ENCODE results near the gene ANK3. TPM values are rescaled to one million over a fixed set of nuclear protein-coding genes. Genes with fewer than 3 reads are reported as not detected.

ANK3 gene
- total RNA-seq, 1 experiment from 2014 or later = 6.7 TPM

DNA sequence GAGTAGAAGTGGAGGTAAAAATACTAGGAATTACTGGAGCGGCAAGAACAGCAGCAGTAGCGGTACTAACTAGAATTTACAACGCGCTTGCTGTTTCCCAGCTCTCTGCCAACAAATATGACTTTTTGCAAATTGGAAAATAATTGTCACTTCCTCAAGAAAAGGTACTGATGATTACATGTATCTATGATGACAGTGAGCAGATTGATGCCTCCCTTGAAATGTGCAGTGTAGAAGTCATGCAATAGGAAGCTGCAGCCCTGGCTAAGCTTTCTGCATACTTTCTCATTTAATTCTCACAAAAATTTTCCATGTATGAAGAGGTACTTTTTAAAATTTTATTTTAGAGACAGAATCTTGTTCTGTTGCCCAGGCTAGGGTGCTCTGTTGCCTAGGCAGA lies 49.9 kb downstream of the ANK3 start:
- ChIA-PET CTCF (interaction anchor here (0.6 to 1.4 kb wide), 5 partner anchors 75 to 395 kb away, joined by 3 to 5 read pairs (median 3); no protein-coding TSS in a partner anchor), POLR2A (no interaction called here)
- H3K27me3 Mint-ChIP-seq (ENCODE audit: insufficient read depth, unreplicated experiment) = no peaks in the 10 kb centered on the region
- BruUV-seq (replicated peaks) = no TSS peak
- no peak for DNase-seq (ENCODE audit: unreplicated experiment)
- H3K9me3 Mint-ChIP-seq (ENCODE audit: unreplicated experiment) = no peaks in the 10 kb centered on the region
- intact Hi-C loops (cut with micrococcal nuclease) = loop anchor here (5.0 kb wide), 1 partner anchor 237 kb away; no protein-coding TSS in a partner anchor
- no peaks in the 10 kb centered on the region for H3K36me3 Mint-ChIP-seq (ENCODE audit: insufficient read depth, unreplicated experiment)
- H3K4me3 Mint-ChIP-seq (ENCODE audit: unreplicated experiment) = no peak overlapping the region
- no peak overlapping the region for H3K27ac Mint-ChIP-seq (ENCODE audit: low read depth, unreplicated experiment)
- TF ChIP-seq, protein P1, sequence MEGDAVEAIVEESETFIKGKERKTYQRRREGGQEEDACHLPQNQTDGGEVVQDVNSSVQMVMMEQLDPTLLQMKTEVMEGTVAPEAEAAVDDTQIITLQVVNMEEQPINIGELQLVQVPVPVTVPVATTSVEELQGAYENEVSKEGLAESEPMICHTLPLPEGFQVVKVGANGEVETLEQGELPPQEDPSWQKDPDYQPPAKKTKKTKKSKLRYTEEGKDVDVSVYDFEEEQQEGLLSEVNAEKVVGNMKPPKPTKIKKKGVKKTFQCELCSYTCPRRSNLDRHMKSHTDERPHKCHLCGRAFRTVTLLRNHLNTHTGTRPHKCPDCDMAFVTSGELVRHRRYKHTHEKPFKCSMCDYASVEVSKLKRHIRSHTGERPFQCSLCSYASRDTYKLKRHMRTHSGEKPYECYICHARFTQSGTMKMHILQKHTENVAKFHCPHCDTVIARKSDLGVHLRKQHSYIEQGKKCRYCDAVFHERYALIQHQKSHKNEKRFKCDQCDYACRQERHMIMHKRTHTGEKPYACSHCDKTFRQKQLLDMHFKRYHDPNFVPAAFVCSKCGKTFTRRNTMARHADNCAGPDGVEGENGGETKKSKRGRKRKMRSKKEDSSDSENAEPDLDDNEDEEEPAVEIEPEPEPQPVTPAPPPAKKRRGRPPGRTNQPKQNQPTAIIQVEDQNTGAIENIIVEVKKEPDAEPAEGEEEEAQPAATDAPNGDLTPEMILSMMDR (IDR thresholded peaks at IDR 0.05; ENCODE audit: unreplicated experiment) = no peak
- no peaks in the 10 kb centered on the region for H3K4me1 Mint-ChIP-seq (ENCODE audit: insufficient read depth, unreplicated experiment)

DNA sequence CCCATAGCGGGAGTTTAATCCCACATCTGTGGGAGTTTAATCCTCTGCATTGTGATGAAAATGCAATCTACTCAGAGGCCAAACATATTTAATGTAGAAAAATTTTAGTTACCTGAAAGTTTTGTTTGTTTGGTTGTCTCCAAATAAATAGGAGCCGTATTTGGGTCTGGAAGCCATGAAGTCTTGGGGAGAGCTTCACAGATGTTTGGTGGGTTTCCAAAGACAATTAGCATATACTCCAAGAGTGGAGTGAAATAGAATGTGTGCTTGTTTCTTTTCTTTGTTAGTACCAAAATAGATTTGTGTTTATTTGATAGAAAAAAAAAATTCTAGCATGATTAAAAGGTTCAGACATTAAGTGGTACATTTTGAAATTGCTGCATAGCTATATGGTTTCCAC lies 50.9 kb downstream of the ANK3 start:
- Mint-ChIP-seq H3K4me1 (ENCODE audit: insufficient read depth, unreplicated experiment) (no peaks in the 10 kb centered on the region), H3K27me3 (ENCODE audit: insufficient read depth, unreplicated experiment) (no peaks in the 10 kb centered on the region), H3K27ac (ENCODE audit: low read depth, unreplicated experiment) (no peak overlapping the region), H3K9me3 (ENCODE audit: unreplicated experiment) (no peaks in the 10 kb centered on the region), H3K36me3 (ENCODE audit: insufficient read depth, unreplicated experiment) (no peaks in the 10 kb centered on the region), H3K4me3 (ENCODE audit: unreplicated experiment) (no peak overlapping the region)
- POLR2A ChIA-PET = interaction anchor here (1.1 kb wide), 1 partner anchor 277 kb away, joined by 3 read pairs; no protein-coding TSS in a partner anchor
- intact Hi-C loops (cut with micrococcal nuclease) = loop anchor here (5.0 kb wide), 1 partner anchor 236 kb away; no protein-coding TSS in a partner anchor
- BruUV-seq (replicated peaks) = no TSS peak
- no peak for DNase-seq (ENCODE audit: unreplicated experiment)
- CTCF ChIA-PET = interaction anchor here (0.6 to 1.4 kb wide), 5 partner anchors 76 to 574 kb away, joined by 3 read pairs; no protein-coding TSS in a partner anchor
- TF ChIP-seq, protein P1 (IDR thresholded peaks at IDR 0.05; ENCODE audit: unreplicated experiment) = no peak

DNA sequence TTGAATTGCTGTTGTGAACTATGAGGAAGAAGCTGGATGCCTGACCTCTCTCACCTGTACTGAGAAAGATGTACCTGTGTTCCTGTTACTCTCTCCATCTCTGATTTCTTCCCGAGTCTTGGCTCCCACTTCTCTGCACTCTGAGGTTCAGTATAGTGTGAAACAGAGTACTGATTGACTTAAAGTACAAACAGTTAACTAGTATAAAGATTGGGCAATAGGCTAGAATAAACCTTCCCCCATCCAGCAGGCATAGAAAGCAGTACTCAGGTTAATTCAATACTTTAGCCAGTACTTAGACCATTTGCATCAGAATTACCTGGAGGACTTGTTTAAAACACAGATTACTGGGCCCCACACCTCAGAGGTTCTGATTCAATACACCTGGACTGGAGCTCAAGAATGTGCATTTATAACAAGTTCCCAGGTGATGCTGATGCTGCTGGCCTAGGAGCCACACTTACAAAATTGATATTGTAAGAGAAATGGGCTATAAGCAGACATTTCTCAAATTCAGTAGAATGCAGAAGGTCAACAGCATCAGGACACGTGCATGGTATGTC lies 51.6 kb downstream of the ANK3 start:
- no peak for DNase-seq (ENCODE audit: unreplicated experiment)
- ChIA-PET CTCF (interaction anchor here (0.6 to 1.2 kb wide), 4 partner anchors 87 to 245 kb away, joined by 3 to 4 read pairs (median 3); no protein-coding TSS in a partner anchor), POLR2A (interaction anchor here (1.1 kb wide), 1 partner anchor 278 kb away, joined by 3 read pairs; no protein-coding TSS in a partner anchor)
- no peaks in the 10 kb centered on the region for H3K9me3 Mint-ChIP-seq (ENCODE audit: unreplicated experiment)
- no peaks in the 10 kb centered on the region for H3K4me1 Mint-ChIP-seq (ENCODE audit: insufficient read depth, unreplicated experiment)
- no peaks in the 10 kb centered on the region for H3K36me3 Mint-ChIP-seq (ENCODE audit: insufficient read depth, unreplicated experiment)
- H3K27me3 Mint-ChIP-seq (ENCODE audit: insufficient read depth, unreplicated experiment) = no peaks in the 10 kb centered on the region
- intact Hi-C loops (cut with micrococcal nuclease) = loop anchor here (5.0 kb wide), 1 partner anchor 236 kb away; no protein-coding TSS in a partner anchor
- BruUV-seq (replicated peaks) = no TSS peak
- no peak overlapping the region for H3K27ac Mint-ChIP-seq (ENCODE audit: low read depth, unreplicated experiment)
- TF ChIP-seq, protein P1 (IDR thresholded peaks at IDR 0.05; ENCODE audit: unreplicated experiment) = no peak
- H3K4me3 Mint-ChIP-seq (ENCODE audit: unreplicated experiment) = no peak overlapping the region

DNA sequence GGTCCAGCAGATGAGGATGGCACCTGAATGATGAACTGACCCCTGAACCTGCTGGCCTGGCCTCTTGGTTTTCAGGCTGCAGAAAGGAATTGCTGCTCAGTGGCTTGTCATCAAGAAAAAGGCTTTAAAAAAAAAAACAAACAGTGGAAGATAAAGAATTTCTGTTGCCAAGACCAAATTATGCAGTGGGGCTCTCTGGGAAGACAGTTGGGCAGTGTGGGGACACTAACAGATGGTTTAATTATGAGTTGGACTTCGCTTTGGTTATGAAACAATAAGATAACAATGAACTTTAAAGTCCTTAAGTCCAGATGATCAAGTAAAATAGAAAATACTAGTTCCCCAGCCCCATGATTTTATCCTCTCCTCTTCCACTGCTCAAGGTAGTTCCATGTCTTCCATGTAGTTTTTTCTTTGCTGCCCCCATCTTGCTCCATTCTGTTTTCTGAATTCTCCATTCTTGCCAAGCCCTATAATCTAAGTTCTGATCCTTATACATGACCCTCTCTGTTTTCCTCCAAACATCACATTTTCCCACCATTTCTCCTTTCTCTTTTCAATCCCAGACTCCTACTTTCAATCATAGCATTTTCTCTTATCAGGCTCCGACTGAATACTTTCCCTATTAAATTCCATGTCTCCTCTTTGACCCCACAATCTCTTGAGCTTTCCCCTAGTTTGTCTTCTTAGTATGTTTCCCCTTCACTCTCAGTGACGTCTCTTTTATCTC lies 52.6 kb downstream of the ANK3 start:
- Mint-ChIP-seq H3K4me3 (ENCODE audit: unreplicated experiment) (no peak overlapping the region), H3K36me3 (ENCODE audit: insufficient read depth, unreplicated experiment) (no peaks in the 10 kb centered on the region), H3K27me3 (ENCODE audit: insufficient read depth, unreplicated experiment) (no peaks in the 10 kb centered on the region), H3K27ac (ENCODE audit: low read depth, unreplicated experiment) (no peak overlapping the region), H3K9me3 (ENCODE audit: unreplicated experiment) (no peaks in the 10 kb centered on the region), H3K4me1 (ENCODE audit: insufficient read depth, unreplicated experiment) (no peaks in the 10 kb centered on the region)
- ChIA-PET CTCF (interaction anchor here (0.6 to 2.0 kb wide), 4 partner anchors 101 to 244 kb away, joined by 3 to 6 read pairs (median 4); no protein-coding TSS in a partner anchor), POLR2A (no interaction called here)
- no TSS peak for BruUV-seq (replicated peaks)
- TF ChIP-seq, protein P1 (IDR thresholded peaks at IDR 0.05; ENCODE audit: unreplicated experiment) = no peak
- intact Hi-C loops (cut with micrococcal nuclease) = loop anchor here (5.0 kb wide), 1 partner anchor 235 kb away; no protein-coding TSS in a partner anchor
- DNase-seq (ENCODE audit: unreplicated experiment) = no peak

Data from MCF 10A (cell line).